Measurements from ENCODE around the gene PKD1L1. TPM values are rescaled to one million over a fixed set of nuclear protein-coding genes. Genes with fewer than 3 reads are reported as not detected.

Gene PKD1L1
- total RNA-seq, 4 donors from 2014 or later: 0.38 to 81.7 (median 0.82) TPM

DNA sequence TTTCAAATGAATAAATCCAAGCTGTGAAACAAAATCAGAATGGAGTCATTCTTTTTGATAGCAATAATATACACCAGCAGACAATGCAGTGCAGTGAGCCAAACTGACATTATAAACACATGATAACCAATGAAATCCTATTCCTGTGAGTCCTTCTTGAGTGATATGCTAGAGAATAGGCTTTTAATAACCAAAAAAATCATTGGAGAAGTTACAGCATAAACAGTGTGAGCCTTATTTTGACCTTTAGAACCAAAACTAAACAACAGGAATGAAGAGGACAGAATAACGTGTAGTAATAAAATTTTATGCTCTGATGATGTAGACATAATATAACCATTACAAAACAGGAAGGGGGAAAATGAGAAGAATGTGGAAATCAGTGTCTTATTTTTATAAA is 22.5 kb upstream of the PKD1L1 start:
- ATAC-seq (ENCODE audit: low FRiP score): no peak
- TF ChIP-seq, protein P1, sequence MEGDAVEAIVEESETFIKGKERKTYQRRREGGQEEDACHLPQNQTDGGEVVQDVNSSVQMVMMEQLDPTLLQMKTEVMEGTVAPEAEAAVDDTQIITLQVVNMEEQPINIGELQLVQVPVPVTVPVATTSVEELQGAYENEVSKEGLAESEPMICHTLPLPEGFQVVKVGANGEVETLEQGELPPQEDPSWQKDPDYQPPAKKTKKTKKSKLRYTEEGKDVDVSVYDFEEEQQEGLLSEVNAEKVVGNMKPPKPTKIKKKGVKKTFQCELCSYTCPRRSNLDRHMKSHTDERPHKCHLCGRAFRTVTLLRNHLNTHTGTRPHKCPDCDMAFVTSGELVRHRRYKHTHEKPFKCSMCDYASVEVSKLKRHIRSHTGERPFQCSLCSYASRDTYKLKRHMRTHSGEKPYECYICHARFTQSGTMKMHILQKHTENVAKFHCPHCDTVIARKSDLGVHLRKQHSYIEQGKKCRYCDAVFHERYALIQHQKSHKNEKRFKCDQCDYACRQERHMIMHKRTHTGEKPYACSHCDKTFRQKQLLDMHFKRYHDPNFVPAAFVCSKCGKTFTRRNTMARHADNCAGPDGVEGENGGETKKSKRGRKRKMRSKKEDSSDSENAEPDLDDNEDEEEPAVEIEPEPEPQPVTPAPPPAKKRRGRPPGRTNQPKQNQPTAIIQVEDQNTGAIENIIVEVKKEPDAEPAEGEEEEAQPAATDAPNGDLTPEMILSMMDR (IDR thresholded peaks at IDR 0.05): no peak
- DNase-seq (ENCODE audit: low spot score): no peak

DNA sequence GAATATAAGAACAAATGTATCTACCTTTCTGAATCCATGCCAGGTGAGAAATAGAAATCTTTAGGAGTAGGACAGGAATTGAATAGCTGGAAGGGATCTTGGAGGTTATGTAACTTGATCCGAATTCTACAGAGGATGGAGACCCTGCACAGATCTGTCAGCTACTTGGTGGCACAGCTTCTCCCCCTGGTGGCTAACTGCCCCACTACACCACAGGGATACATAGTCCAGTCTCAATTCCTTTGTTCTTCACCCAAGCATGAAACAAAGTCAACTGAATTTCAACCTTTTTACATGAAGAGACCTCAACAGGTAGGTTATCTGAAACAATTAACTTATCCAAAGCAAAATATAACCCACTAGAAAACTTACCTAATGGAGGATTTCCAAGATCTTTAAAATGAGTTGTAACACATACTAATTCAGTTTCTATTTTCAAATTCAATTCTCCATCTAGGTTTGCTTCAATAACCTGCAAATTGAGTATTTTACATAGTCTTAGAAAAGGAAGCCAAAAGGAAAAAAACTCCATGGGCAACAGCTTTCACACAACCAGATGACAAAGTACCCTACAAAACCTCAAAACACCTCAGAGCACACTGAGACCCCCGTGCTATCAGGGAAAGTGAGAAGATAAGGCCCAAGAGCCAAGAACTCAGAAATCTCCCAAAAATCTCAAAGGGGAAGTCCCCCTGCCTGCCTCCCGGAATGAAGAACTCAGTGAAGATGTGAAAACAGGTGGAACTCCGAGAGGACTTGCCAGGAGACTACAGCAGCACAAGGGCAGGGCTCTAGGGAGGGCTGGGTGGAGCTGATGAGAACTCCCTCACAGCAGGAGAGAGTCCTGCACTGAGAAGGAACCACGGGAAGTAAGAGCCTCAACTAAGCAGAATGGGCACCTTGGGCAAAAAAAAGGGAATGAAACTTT is 20.8 kb upstream of the PKD1L1 start:
- TF ChIP-seq, protein P1 (IDR thresholded peaks at IDR 0.05): no peak
- DNase-seq (ENCODE audit: low spot score): peak; percentile 50
- no peak for ATAC-seq (ENCODE audit: low FRiP score)

DNA sequence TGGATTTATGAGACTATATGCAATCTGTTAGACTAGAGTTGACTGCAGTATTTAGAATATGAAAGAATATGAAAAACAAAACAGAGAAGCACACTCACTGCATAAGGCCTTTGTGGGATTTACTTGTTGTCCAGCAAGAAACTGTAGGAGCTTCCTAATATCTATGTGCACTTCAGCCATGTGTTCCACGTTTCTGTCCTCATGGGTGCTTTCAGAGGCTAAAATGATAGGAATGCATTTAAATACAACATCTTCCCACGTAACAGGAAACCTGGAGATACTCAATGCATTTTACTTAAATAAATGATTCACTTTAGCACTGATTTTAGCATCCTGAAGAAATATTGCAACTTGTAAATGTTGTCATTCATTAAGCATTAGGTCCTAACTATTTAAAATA is 19.4 kb upstream of the PKD1L1 start:
- no peak for ATAC-seq (ENCODE audit: low FRiP score)
- no peak for DNase-seq (ENCODE audit: low spot score)
- TF ChIP-seq, protein P1 (IDR thresholded peaks at IDR 0.05): no peak

DNA sequence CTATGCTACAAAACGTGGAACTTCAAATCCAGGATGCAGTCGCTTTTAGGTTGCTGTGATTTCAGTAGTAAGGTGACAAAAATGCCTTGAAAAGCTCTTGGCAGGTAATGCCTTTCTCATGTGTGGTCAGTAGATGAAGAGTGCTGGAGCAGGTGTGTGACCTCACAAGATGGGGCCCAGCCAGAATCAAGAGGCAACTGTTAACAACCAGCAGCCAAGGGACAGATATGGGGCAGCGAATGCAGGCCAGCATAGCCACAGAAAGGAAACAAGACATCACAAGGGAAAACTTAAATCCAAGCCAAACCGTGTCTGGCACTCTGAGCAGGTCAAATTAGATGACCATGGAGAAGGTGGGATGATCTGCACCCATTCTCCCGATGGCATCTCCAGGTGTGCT is 18.9 kb upstream of the PKD1L1 start:
- TF ChIP-seq, protein P1 (IDR thresholded peaks at IDR 0.05): no peak
- DNase-seq (ENCODE audit: low spot score) (no peak), ATAC-seq (ENCODE audit: low FRiP score) (no peak)

DNA sequence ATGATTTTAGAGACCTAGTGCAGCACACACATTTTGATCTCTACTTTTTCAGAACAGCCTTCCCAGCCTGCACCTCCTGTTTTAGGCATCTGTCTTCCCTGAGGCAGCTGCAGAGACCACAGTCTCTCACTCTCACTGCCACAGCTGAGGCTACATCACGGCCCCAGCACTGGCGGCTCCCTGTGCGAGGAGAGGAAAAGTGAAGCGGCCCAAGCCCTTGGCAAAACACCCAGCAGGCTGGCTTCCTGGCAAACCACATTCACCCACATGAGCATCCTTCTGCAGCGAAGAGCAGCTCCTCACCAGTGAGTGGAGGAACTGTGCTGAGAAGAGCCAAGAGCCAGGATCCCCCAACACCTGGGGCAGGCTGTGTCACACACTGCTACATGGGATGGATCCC is 17.2 kb upstream of the PKD1L1 start:
- no peak for ATAC-seq (ENCODE audit: low FRiP score)
- TF ChIP-seq, protein P1 (IDR thresholded peaks at IDR 0.05): no peak
- DNase-seq (ENCODE audit: low spot score): no peak

DNA sequence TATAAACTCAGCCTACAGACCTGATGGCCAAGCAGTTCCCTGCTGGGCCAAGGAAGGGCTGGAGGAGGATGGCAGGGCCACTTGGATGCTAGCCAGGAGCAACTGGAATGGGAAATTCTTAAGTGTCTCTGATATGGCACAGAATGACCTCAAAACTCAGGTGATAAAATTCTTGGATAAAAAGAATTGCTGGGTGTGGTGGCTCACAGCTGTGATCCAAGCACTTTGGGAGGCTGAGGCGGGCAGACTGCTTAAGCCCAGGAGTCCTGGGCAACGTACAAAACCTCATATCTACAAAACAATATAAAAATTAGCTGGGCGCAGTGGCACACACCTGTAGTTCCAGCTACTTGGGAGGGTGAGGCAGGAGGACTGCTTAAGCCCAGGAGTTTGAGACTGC is 14.0 kb upstream of the PKD1L1 start:
- no peak for ATAC-seq (ENCODE audit: low FRiP score)
- TF ChIP-seq, protein P1 (IDR thresholded peaks at IDR 0.05): no peak
- no peak for DNase-seq (ENCODE audit: low spot score)

DNA sequence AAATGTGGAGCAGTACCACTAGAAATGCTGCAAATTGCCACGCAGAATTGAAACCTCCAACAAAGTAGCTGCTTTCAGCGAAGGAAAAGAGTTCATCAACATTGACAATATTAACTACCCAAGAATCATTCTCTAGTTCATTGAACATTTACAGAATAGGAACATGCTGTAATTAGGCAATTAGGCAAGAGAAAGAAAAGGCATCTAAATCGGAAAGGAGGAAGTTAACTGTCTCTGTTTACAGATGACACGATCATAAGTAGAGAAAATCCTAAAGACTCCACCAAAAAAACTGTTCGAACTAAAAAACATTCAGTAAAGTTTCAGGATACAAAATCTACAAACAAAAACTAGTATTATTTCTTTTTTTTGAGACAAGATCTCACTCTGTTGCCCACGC is 8.9 kb upstream of the PKD1L1 start:
- ATAC-seq (ENCODE audit: low FRiP score) (no peak), DNase-seq (ENCODE audit: low spot score) (no peak)
- TF ChIP-seq, protein P1 (IDR thresholded peaks at IDR 0.05): no peak
